Right hindlimb (tissue), 1 donor: ENCODE data around the gene TRAF7.
"Not testable (repeated sequence)": the region's sequence is repeated elsewhere in the genome, so short reads cannot be mapped to it uniquely, and the experiment has no call there.

ENCODE experiments used
- DNase-seq: peaks from one replicate; pipeline ENCODE4 v3.0.0-alpha.2; 2018

Gene TRAF7

DNA sequence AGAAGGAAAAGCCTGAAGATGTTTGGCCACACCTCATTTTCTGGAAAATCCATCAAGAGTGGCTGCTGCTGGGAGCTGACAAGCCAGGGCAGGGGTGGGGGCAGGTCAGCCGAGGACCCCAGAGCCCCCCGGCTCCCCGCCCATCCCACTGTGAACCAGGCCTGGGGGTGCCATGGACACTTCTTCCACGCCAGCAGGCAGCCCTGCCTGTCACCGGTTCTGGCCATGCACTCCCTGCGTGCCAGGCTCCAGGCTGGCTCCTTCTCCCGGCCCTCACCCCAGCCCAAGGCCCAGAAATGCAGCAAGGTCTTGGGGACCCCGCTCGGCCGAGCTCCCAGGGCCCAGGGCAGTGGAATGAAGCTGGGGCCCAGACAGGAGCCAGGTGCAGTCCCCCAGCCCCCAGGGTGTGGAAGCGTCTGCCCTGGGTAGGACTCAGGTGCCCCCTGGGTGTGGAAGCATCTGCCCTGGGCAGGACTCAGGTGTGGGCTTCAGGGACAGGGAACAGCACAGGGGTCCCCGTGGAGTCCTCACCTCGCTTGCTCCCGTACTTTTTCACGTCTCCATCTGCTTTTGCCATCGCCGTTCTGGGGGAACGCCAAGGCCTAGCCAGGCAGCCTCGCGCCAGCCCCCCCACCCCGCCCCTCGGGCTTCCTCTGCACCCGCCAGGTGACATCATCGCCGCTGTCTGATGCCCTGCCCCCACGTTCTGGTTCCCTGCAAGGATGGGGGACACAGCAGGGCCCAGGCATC is 32.5 kb upstream of the TRAF7 start:
- peak; percentile 52 for DNase-seq

DNA sequence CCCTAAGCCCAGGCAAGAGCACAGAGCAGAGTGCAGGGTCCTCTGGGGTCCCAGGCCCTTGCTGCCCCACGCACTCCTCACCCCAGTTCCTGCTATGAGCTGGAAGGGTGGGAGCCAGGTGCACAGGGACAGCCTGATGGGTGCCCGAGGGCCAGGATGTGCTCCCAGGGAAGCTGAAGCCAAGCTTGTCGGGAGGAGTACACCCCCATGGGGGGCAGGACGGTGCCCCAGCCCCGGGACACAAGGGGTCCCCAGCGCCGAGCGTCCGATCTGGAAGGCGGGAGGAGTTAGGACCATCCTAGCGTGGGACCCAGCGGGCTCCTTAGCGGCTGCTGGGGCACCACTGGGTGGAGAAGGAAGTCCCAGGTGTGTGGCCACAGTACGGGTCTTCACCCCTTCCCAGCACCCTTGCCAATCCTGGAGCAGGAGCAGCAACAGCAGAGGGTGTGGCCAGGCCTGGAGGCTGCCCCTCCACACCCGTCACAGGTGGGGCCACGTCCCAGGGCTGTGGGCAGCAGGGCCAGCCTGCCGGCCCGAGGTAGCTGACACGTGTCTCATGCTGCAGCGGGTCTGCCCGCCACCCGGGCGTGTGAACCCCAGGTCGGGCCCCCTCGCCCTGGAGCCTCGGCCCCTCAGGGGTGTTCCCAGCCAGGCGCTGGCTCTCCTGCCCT is 31.7 kb upstream of the TRAF7 start:
- not testable (repeated sequence) for DNase-seq

DNA sequence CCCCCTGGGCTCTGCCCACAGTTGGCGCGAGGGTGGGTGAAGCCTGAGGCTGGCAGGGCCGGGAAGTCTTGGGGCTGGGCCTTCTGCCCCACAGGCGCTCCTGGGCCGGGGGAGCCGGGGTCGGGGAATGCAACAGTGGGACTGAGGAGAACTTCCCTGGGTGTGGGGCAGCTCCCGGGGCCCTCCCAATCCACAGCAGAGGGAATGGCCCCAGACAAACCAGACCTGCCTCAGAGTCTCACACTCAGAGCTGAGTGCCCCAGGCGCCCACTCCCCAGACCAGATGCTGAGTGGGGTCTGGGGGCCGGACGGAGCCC is 31.2 kb upstream of the TRAF7 start:
- not testable (repeated sequence) for DNase-seq

DNA sequence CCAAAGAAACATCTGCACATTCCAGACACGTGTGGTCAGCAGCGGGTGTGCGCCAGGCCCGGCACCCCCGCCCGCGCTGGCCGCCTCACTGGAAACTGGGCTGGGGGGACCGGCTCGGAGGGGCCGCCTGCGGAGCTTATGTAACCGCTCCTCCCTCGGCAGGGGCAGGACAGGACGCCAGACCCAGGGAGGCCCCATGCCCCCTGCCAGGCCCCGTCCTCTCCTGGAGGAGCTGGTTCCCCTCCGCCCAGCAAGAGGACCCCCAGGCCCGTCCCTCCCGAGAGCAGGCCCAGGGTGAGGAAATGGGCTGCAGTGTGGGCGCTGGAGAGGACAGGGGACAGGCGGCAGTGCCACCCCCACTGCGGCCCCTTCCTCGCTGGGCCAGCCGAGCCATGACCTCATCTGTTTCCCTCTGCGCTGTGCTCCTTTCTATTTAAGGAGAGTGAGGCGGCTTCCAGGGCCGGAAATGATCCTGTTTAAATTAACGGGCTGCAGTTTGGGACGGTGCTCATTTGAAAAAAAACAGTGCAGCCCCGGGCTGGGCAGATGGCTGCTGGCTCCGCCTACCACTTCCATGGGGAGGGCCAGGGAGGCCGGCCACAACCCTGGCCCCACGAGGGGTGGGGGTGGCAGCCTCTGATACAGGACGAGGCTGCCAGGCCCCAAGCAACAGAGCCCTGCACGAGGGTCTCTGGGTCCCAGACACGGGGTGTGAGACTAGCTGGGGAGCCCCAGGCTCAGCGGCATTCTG is 30.7 kb upstream of the TRAF7 start:
- peak; percentile 92 for DNase-seq

DNA sequence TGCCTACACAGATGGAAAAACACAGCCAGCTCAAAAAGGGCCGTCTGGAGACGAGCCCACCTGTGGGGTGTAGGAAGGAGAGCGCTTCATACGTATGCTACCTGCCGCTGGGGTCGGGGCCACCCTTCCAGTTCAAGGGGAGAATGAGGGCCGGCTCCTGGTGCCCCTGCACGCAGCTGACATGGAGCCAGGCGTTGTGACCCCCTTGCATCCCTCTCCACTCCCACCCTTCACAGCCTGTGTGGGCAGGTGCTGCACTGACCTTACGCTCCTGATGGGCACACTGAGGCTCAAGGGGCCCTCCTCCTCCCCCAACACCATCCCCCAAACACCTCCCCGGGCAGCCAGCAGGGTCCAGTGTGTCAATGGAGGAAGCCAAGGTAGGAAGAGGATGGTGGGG is 30.0 kb upstream of the TRAF7 start:
- not testable (repeated sequence) for DNase-seq

DNA sequence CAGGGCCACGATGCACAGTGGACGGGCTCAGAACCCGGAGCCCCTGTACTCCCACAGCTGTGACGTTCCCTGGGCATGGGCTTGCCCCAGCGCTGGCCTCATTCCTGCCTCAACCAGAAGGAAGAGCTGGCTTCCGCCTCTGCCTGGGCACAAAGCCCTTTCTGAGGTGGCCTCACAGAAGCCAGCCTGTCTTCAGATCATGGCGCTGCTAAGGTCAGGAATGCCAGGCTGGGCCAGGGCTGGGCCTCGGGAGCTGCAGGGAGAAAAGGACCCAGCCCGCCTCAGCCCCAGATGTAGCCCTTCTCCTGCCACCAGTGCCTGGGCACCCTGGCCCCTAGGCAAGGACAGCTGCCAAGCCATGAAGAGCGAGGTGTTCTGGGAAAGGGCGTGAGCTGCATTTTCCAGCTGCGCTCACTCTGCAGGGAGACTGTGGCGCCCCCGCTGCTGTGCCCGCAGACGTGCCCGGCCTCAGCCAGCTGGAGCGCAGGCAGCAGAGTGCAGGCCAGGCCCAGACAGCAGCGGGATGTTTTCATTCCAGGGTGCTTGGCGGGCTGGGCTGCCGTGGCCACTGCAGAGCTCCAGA is 29.3 kb upstream of the TRAF7 start:
- peak; percentile 82 for DNase-seq

DNA sequence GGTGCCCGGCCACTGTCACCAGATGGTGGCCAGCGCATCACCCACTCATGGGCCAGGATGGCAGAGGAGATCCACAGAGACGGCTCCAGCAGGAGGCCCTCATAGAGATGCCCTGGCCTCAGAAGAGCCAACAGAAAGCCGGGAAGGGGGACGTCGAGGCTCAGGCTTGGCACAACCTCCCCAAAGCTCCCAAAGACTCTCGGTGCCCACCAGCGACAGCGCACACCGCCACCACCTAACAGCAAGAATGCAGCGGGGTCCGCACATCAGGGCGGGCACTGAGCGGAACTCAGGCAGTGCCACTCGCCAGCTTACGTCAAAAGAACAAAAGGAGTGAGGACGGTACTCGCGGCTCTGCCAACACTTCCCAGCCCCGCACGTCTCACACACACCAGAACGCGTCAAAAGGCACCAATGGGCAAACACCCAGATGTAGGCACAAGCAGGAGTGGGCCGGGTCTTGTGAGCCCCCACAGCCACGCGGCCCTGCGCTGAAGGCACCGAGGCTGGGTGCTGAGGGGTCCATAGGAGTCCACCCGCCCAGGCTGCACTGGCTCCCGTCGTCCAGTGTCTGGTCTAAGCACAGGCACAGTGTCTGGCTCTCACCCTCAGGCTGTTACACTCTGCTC is 28.5 kb upstream of the TRAF7 start:
- peak; percentile 50 for DNase-seq

DNA sequence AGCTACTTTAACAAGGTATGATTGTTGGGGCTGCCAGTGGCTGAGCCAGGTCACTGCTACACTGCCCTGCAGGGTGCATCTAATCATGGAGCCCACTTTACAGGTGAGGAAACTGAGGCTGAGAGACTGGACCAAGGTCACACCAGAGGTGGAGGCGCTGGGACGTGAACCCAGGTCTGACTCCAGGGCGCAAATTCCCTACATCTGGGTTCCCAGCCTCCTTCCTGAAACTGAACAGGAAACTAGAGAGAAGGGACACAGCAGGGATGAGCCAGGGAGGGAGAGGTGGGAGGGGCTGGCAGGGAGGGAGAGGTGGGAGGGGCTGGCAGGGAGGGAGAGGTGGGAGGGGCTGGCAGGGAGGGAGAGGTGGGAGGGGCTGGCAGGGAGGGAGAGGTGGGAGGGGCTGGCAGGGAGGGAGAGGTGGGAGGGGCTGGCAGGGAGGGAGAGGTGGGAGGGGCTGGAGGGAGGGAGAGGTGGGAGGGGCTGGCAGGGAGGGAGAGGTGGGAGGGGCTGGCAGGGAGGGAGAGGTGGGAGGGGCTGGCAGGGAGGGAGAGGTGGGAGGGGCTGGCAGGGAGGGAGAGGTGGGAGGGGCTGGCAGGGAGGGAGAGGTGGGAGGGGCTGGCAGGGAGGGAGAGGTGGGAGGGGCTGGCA is 27.8 kb upstream of the TRAF7 start:
- DNase-seq, result peak; percentile 53

DNA sequence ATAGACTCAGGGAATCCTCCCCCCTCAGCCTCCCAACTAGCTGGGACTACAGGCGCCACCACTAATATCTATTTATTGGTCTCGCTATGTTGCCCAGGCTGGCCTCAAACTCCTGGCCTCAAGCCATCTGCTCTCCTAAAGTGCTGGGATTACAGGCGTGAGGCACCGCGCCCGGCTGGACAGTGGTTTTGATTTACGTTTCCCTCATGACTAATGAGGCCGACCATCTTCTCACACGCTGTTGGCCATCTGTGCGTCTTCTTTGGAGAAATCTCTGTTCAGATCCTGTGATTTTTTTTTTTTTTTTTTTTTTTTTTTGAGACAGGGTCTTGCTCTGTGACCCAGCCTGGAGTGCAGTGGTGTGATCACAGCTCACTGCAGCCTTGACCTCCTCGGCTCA is 26.3 kb upstream of the TRAF7 start:
- not testable (repeated sequence) for DNase-seq

DNA sequence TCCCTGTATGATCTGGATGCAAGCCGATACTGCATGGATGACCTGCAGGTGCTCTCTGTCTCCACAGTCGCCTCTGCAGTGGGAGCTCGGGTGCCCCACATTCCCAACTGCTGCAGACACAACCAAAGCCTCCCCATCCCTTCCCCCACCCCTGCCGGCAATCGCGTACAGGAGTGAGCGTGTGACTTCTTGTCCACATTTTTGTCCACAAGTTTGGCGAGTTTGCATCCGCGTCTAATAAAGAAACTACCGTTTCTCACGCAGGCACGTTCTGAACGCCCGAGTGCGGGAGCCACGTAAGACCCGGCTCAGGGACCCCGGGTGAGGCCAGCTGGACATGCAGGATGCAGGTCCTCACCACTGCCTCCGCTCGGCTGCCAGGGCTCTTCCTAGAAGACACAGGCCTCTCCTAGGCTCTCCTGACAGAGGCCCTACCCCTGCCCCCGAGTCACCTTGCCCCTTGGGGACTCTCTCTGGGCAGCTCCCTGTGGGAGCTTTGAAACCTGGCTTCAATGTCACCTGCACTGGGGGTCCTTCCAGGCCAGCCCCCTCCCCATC is 25.6 kb upstream of the TRAF7 start:
- DNase-seq, result not testable (repeated sequence)

DNA sequence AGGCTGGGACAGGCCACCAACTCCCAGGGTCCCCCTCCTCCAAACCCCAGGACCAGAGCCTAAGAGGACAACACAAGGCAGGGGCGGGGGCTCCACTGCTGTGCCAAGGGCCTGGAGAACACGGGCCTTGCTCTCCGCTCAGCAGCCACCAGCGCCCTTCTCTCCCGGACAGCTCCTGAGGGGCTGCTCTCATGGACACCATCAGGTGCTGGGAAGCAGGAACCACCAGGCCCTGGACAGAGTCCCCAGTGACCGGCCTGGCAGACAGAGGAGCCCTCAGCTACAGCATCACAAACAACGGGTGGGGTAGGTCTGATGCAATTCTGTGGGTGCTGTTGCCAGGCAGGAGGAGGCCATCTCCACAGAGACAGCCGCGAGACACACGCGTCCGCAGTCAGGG is 21.8 kb upstream of the TRAF7 start:
- peak; percentile 7 for DNase-seq

DNA sequence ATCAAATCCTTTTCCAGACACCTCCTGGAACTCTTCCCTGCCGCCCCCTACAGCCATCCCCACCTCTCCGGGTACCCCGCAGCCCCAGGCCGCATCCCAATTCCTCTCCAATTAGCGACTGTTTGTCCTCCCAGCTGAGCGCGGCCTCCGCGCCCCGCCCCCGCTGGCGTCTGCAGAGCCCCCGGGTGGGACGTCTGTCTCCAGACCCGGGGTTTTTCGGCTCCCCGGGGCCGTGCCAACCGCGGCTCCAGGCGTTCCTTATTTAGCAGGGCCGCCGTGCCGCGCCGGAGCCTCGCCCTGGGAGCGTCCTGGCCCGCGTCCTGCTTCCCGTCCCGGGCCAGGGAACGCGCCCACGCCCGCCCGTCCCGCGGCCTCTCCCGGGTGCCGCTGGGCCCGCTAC is 20.5 kb upstream of the TRAF7 start:
- not testable (repeated sequence) for DNase-seq

DNA sequence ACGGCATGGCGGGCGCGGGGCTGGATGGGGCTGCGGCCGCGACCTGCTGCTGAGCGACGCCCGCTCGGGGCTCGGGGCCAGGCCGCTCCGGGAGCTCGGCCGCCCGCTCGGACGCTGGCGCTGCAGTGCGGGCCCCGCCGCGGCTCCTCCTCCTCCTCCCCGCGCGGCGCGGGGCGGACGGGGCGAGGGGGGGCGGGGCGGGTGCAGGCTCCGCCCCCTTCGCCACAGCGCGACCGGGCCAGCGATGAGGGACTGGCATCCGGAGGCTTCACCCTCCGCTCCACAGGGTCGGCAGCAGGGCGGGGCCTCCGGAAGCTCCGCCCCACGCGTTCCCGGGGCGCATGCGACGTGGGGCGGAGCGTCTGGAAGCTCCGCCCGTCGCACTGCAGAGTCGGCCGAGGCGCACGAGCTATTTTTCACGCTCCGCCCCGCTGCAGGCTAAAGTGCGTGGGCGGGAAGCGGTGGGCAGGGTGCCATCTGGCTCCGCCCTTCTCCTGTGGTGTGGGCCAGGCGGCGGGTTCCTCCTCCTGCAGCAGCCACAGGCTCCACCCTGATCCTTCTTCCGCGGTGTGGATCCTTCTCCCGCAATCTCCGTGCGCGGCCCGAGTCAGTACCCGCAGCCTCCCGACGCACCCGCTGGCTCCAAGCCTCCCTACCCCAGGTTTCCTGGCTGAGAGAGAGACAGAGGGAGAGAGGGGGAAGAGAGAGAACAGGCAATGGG is 19.7 kb upstream of the TRAF7 start, which contains the start of gene PKD1:
PKD1 (minus strand) TSS at position 129 of the 721 bp plus-strand sequence. CDS start 209 bp downstream, outside the sequence.
- peak; percentile 94 for DNase-seq

DNA sequence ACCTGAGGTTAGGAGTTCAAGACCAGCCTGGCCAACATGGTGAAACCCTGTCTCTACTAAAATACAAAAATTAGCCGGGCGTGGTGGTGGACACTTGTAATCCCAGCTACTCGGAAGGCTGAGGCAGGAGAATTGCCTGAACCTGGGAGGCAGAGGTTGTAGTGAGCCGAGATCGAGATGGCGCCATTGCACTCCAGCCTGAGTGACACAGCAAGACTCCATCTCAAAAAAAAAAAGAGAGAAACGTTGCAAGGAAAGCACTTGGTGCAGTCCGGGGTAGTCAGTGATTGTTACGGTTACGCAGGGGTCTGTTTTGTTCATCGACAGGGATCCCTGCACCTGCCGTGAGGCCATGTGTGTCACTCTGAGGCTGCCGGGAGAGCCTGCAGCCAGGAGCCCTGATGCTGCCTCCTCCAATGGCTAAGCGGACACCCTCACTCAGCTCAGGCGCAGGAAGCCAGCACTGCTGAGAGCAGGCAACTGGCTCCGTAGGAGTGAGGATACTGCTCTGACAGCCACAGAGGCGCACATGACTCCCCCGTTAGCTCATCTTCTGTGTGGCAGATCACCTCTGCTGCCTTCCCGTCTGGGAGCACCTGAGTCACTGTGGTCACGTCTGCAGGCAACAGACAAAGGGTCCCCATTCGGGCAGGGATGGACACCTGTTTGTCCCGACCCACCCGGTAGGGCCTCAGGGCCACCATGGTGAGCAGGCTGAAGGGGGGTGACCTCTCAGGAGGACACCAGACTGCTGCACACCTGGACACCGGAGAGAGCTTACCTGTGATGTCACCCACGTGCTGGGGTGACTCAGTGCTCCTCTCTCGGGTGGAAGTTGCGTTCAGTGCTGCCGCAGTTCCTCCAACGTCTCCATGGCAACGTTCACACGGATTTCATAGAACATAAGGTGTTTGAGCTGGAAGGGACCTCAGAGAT is 12.4 kb upstream of the TRAF7 start:
- DNase-seq, result peak; percentile 16

DNA sequence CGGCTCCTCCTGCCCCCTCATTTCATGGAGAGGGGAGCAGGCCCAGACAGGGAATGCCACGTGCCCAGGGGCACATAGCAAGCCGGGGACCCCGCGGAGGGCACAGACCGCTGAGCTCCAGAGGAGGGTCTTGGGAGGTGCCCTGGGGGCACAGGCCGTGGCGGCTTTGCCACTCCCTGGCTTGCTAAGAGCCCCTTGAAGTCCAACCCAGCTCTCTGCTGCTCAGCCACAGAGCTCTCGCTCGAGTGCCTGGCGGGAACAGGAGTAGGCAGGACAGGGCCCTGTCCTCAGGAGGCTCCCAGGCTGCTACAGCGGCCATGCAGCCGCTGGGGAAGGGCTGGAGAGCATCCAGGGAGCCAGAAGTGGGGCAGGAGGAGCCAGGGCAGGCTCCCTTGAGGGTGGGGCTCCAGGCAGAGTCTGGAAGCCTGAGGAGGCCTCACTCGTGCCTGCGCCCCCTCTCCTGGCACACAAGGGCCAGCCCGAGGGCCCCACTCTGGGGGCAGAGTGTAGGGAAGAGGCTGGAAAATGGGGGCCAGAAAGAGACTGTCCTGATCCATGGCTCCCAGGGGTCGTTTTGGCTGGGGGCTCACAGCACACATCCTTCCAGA is 11.6 kb upstream of the TRAF7 start:
- peak; percentile 27 for DNase-seq

DNA sequence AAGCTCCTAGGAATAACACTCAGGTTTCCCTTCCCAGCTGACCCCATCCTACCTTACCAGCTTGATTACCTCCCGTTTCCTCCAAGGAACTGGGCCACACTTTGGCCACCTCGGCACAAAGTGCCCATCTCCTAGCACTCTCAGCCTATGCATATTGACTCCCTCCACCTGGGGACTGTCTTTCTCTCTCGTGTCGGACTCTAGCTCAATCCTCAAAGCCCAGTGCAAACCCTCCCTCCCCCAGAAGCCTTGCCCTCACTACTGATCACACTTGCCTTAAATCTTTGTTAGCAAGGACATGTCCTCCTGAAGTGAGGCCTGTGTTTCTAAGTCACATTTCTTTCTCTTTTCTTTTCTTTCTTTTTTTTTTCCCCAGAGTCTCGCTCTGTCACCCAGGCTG is 9.7 kb upstream of the TRAF7 start:
- DNase-seq, result no peak

DNA sequence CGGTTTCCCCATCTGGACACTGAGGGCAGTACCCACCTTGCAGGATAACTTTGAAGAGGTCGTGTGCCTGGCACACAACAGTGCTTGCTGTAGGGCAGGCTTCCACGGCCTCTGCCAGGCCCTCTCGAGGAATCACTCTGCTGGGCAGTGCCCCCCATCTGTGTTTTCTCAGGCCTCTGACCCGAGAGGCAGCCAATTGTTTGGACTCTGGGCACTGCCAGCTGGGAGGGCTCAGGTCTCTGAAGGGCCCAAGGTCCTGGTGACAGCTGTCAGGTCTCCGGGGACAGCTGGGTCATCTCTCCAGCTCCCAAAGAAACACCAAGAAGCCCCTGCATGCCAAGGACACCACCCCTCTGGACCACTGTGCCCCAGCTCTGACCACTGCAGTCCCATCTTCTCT is 8.2 kb upstream of the TRAF7 start:
- DNase-seq, result no peak

DNA sequence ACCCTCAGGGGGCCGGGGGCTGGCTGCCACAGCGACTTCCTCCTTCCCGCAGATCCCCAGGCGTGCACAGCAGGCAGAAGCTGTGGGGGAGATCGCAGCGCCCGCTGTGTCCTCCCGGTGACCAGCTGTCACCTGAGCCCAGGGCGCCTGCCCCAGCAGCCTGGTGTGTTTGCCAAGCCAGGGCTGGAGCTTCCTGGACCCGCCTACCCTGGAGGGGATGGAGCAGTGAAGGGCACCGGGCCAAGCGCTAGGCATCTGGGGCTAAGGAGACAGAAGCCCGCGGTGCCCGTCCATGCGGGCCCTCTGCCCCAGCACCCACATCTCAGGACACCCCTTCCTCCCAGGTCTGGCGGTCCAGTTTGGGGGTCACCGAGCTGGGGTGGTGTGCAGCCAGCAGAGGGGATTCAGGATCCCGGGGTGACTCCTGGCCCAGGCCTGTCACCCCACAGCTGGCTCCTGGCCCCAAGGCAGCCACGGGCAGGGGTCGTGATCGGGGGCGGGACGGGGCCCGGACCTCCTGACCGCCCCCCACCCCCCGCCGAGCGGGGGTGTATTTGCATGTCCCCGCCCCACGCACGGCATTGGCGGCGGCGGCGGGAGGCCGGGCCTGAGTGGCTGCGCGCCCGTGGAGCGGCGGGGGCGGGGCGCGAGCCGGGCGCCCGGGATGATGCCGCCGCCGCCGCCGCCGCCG is 7.5 kb upstream of the TRAF7 start, which contains the start of gene RAB26:
RAB26 (plus strand) TSS at position 645 of the 691 bp plus-strand sequence. CDS start 159 bp downstream, outside the sequence.
- peak; percentile 85 for DNase-seq
